Lung (tissue), 16 donors: ENCODE measurements around the gene STK11. TPM values are rescaled to one million over a fixed set of nuclear protein-coding genes. Genes with fewer than 3 reads are reported as not detected.
A peak's percentile ranks its signal among the peaks of the same experiment; 100 is the strongest.

ENCODE experiments used
- ATAC-seq: fragments of 200-7000 bp; cut with Tn5 transposase; one replicate; pipeline ENCODE4 v1.9.1; 2020; ENCODE audit warnings: moderate number of reproducible peaks; ENCODE audit not compliant: insufficient read depth, low FRiP score
- DNase-seq, 3 donors: peaks; one replicate each; pipeline ENCODE4 v3.0.0-alpha.2; 2013 to 2017
- H3K27ac ChIP-seq, 2 donors: one replicate each; pipeline ENCODE4 v1.5.1; 2013; ENCODE audit warnings: mild to moderate bottlenecking in 2 of 2, moderate library complexity in 2 of 2, control low read depth in 1 of 2, inconsistent platforms in 1 of 2, low read depth in 1 of 2, low read length in 1 of 2
- H3K27me3 ChIP-seq, 3 donors: one replicate each; pipeline ENCODE4 v1.5.1; 2013; ENCODE audit warnings: low read length in 2 of 3; ENCODE audit not compliant: control insufficient read depth in 3 of 3, insufficient read depth in 3 of 3
- H3K36me3 ChIP-seq, 4 donors: one replicate each; pipeline ENCODE4 v1.5.1; 2013; ENCODE audit warnings: low read length in 4 of 4, mild to moderate bottlenecking in 1 of 4, moderate library complexity in 1 of 4; ENCODE audit not compliant: control insufficient read depth in 4 of 4, insufficient read depth in 4 of 4
- H3K4me1 ChIP-seq, 5 donors: one replicate each; pipeline ENCODE4 v1.5.1; 2013; ENCODE audit warnings: low read length in 5 of 5, mild to moderate bottlenecking in 2 of 5, moderate library complexity in 1 of 5; ENCODE audit not compliant: control insufficient read depth in 5 of 5, insufficient read depth in 5 of 5
- H3K4me3 ChIP-seq: one replicate; pipeline ENCODE4 v1.5.1; 2013; ENCODE audit warnings: mild to moderate bottlenecking, control low read depth, moderate library complexity
- H3K9ac ChIP-seq, 2 donors: one replicate each; pipeline ENCODE4 v1.5.1; 2013; ENCODE audit warnings: low read length in 2 of 2, control low read depth in 1 of 2; ENCODE audit not compliant: insufficient read depth in 1 of 2
- H3K9me3 ChIP-seq, 4 donors: one replicate each; pipeline ENCODE4 v1.5.1; 2013; ENCODE audit warnings: low read length in 3 of 4, mild to moderate bottlenecking in 1 of 4, moderate library complexity in 1 of 4; ENCODE audit not compliant: control insufficient read depth in 4 of 4, insufficient read depth in 3 of 4
- WGBS, 2 donors: extraction: QIAGEN DNeasy Blood & Tissue Kit; methylation state at CpG; one replicate each; pipeline ENCODE4 v1.1.7; 2013; 5-methylcytosine and 5-hydroxymethylcytosine counted together
- long read RNA-seq, 5 donors: transcript quantifications; one replicate each; lab custom pipeline, GENCODE V29; 2026
- polyA plus RNA-seq, 2 donors: library from polyadenylated mRNA; stranded (reverse); fragments of 200-250 nt; gene quantifications; one replicate each; pipeline ENCODE4 v1.2.1, GENCODE V29; 2013
- total RNA-seq, 2 donors: library from RNA; depleted of rRNA in 1 of 2; stranded (reverse); fragments of >200 nt in 1 of 2; gene quantifications; one replicate each; pipeline ENCODE4 v1.2.1, GENCODE V29; 2014 to 2021
- TF ChIP-seq, protein P1 (sequence below): IDR thresholded peaks from 2 replicates; pipeline ENCODE4 v1.5.1; 2012; ENCODE audit warnings: mild to moderate bottlenecking; ENCODE audit errors: control extremely low read depth, extremely low read depth
- donor health status: control.
- donor health status: control.
- donor health status: Bipolar disorder and iron deficiency.
- donor health status: healthy.
- donor health status: DM: yes; HTN: yes; CAD: no.

The STK11 gene, protein sequence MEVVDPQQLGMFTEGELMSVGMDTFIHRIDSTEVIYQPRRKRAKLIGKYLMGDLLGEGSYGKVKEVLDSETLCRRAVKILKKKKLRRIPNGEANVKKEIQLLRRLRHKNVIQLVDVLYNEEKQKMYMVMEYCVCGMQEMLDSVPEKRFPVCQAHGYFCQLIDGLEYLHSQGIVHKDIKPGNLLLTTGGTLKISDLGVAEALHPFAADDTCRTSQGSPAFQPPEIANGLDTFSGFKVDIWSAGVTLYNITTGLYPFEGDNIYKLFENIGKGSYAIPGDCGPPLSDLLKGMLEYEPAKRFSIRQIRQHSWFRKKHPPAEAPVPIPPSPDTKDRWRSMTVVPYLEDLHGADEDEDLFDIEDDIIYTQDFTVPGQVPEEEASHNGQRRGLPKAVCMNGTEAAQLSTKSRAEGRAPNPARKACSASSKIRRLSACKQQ
- total RNA-seq (10 to 100 TPM; 51.0 to 58.3 TPM), polyA plus RNA-seq (10 to 100 TPM; 43.1 to 59.8 TPM)
- long read RNA-seq, donor 1, transcript STK11-201 (10 exons, 2,611 nt) = major isoform, 8 of 8 reads
- long read RNA-seq, donor 1, partial matches to known transcripts = 0 of 8 reads
- long read RNA-seq, donor 1, other reads (novel, unspliced or antisense) = 0 of 8 reads
- long read RNA-seq, donor 2, partial matches to known transcripts = 0 of 2 reads
- long read RNA-seq, donor 2, other reads (novel, unspliced or antisense) = 0 of 2 reads
- long read RNA-seq, donor 3, partial matches to known transcripts = 0 of 3 reads
- long read RNA-seq, donor 3, other reads (novel, unspliced or antisense) = 0 of 3 reads
- long read RNA-seq, donor 4, transcript STK11-201 (10 exons, 2,611 nt) = major isoform, 5 of 6 reads
- long read RNA-seq, donor 4, partial matches to known transcripts = 0 of 6 reads
- long read RNA-seq, donor 4, other reads (novel, unspliced or antisense) = 0 of 6 reads
- long read RNA-seq, donor 5, transcript STK11-201 (10 exons, 2,611 nt) = major isoform, 5 of 24 reads
- long read RNA-seq, donor 5, partial matches to known transcripts = 19 of 24 reads
- long read RNA-seq, donor 5, other reads (novel, unspliced or antisense) = 0 of 24 reads

- H3K27ac ChIP-seq = peak within 1 kb of the TSS; percentile 57 to 59
- no peaks in the 10 kb centered on the region for H3K27me3 ChIP-seq
- H3K9me3 ChIP-seq = no peaks in the 10 kb centered on the region
- peak within 1 kb of the TSS in 1 of 2 donors; percentile 55 for H3K9ac ChIP-seq
- peak within 1 kb of the TSS; percentile 75 for H3K4me3 ChIP-seq
- DNase-seq (peak; percentile 98 to 99 (median 99)), ATAC-seq (peak; percentile 97)
- peaks cover 0 to 7% (median 4%) of the 10 kb centered on the region in 4 donors for H3K36me3 ChIP-seq
- TF ChIP-seq, protein P1, sequence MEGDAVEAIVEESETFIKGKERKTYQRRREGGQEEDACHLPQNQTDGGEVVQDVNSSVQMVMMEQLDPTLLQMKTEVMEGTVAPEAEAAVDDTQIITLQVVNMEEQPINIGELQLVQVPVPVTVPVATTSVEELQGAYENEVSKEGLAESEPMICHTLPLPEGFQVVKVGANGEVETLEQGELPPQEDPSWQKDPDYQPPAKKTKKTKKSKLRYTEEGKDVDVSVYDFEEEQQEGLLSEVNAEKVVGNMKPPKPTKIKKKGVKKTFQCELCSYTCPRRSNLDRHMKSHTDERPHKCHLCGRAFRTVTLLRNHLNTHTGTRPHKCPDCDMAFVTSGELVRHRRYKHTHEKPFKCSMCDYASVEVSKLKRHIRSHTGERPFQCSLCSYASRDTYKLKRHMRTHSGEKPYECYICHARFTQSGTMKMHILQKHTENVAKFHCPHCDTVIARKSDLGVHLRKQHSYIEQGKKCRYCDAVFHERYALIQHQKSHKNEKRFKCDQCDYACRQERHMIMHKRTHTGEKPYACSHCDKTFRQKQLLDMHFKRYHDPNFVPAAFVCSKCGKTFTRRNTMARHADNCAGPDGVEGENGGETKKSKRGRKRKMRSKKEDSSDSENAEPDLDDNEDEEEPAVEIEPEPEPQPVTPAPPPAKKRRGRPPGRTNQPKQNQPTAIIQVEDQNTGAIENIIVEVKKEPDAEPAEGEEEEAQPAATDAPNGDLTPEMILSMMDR = no peak
- H3K4me1 ChIP-seq = peaks cover 0 to 45% (median 20%) of the 10 kb centered on the region in 5 donors
- 4 to 8% methylated on average over 46 to 114 of the region's 114 CpGs for WGBS, 2 donors
Observed at GRCh38 chr19:1205114-1206099, at the start of gene STK11. Gene STK11 (plus strand): TSS chr19:1205778. CDS start chr19:1206914, 1,136 bp downstream.

DNA sequence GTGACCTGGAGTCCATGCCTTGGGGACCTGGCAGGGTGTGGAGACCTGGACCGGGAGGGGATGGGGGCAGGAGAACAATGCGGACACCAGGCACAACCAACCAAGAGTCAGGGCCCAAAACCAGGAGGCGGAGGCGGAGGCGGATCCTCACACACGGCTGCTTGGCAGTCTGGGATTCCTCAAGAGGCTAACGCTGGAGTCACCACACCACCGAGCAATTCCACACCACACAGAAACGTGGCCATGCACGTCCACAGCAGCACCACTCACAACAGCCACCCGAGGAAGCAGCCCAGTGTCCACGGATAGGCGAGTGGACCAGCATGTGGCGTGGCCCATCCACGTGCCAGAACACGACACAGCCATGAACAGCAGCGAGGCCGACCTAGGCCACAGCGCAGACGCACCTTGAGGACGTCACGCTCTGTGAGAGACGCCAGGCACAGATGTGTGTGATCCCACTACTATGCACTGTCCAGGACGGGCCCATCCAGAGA lies 49.2 kb upstream of the STK11 start:
- TF ChIP-seq, protein P1 = no peak
- WGBS, 2 donors = 88 to 93% methylated on average over 24 of the region's 24 CpGs
- H3K9ac ChIP-seq = no peak overlapping the region
- H3K27me3 ChIP-seq = no peaks in the 10 kb centered on the region
- no peak overlapping the region for H3K4me3 ChIP-seq
- no peak for ATAC-seq
- peaks cover 0 to 45% (median under 1%) of the 10 kb centered on the region in 4 donors for H3K36me3 ChIP-seq
- no peaks in the 10 kb centered on the region for H3K9me3 ChIP-seq
- H3K27ac ChIP-seq = peak overlapping the region in 1 of 2 donors; percentile 98
- peaks cover 0 to 36% (median 14%) of the 10 kb centered on the region in 5 donors for H3K4me1 ChIP-seq
- DNase-seq = no peak
